Activated CD4-positive, alpha-beta T cell treated with anti-CD3 and anti-CD28 coated beads, Interleukin-2, Interleukin-4, amounts not matched to agents 100 ng/mL and 50 ng/mL, durations not matched to agents 16 hours and 8 hours (primary cell): ENCODE measurements around the gene HBA2.
"Not testable (repeated sequence)": the region's sequence is repeated elsewhere in the genome, so short reads cannot be mapped to it uniquely, and the experiment has no call there.

Experiments used
- DNase-seq: peaks from one replicate; pipeline ENCODE4 v3.0.0-alpha.2; 2020; ENCODE audit warnings: low spot score

The HBA2 gene

DNA sequence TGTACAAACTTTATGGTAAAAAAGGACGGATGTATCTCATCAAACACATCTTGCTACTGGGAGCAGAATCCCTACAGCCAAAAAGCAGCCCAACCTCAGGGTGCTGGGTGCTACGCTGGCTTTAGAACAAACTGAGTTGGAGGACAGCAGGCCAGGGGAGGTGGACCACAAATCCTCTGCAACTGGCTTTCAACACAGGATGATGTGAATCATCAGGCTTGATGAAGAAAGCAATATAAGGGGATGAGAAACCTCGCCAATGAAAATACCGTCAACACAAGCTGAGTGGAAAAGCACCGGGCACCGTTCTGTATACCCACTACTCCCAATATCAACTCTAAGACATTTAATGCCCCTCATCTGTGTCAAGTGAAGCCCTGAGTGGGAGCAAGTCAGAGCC, 21.8 kb downstream of the HBA2 start:
- no peak for DNase-seq

GRCh38 chr16:200388-200787, 27.7 kb downstream of the HBA2 start:
- DNase-seq: no peak

DNA sequence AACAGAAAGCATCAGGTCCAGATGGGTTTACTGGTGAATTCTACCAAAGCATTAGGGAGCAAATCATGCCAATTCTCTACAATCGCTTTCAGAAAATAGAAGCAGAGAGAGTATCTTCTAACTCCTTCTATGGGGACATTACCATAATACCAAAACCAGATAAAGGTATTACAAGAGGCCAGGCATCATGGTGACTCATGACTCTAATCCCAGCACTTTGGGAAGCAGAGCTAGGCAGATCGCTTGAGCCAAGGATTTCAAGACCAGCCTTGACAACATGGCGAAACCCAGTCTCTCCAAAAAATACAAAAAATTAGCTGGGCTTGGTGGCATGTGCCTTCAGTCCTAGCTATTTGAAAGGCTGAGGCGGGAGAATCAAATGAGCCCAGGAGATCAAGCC, 30.6 kb downstream of the HBA2 start:
- DNase-seq: no peak

GRCh38 chr16:204046-204445, 31.4 kb downstream of the HBA2 start:
- DNase-seq: not testable (repeated sequence)

DNA sequence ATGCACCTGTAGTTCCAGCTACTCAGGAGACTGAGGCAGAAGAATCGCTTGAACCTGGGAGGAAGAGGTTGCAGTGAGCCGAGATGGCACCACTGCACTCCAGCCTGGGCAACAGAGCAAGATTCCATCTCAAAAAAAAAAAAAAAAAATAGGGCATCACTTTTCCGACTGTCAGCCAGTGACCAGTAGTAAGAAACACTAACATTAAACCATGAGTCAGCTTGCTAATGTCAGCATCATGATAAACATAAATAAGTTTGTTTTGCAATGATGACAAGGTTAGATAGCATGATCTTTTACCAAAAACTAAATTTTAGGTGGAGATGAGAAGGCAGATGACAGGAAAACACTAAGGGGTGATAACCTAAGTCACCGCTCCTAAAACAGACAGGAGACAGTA, 36.7 kb downstream of the HBA2 start:
- not testable (repeated sequence) for DNase-seq

DNA sequence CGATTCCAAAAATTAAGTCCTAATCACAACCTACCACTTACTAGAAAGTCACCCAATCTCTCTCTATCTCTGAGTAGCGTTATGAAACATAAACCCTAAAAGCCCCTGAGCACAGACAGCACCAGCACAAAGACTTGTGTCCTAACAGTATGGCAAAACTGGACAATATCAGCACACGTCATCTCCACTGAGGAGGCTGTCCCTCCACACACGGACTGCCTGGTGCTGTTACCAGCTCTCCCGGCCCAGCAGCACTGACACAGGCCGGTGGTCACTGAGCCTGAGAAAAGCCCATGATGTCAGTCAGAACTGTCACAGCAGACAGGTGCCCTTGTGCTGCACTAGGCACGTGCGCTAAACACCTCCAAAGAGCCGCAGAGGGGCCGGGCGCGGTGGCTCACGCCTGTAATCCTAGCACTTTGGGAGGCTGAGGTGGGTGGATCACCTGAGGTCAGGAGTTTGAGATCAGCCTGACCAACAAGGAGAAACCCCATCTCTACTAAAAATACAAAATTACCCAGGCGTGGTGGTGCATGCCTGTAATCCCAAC, 39.0 kb downstream of the HBA2 start:
- not testable (repeated sequence) for DNase-seq

- no peak for DNase-seq
Measured at GRCh38 chr16:212999-213398, 40.3 kb downstream of the HBA2 start.

GRCh38 chr16:220021-220420, 47.3 kb downstream of the HBA2 start:
- no peak for DNase-seq
